ENCODE results near the gene SPATA3.
A peak's percentile ranks its signal among the peaks of the same experiment; 100 is the strongest.

Gene SPATA3

GRCh38 chr2:231052494-231053451, 56.9 kb downstream of the SPATA3 start:
- DNase-seq (ENCODE audit: low read depth), result peak; percentile 86
- peak; percentile 91 for TF ChIP-seq CTCF (IDR thresholded peaks at IDR 0.05; ENCODE audit: insufficient read depth, low read depth, low read length, missing control alignments)
- H3K4me3 ChIP-seq (ENCODE audit: low read length), result peak overlapping the region; percentile 42

GRCh38 chr2:231053846-231054245, 57.9 kb downstream of the SPATA3 start:
- no peak for TF ChIP-seq CTCF (IDR thresholded peaks at IDR 0.05; ENCODE audit: insufficient read depth, low read depth, low read length, missing control alignments)
- H3K4me3 ChIP-seq (ENCODE audit: low read length), result no peak overlapping the region
- no peak for DNase-seq (ENCODE audit: low read depth)

DNA sequence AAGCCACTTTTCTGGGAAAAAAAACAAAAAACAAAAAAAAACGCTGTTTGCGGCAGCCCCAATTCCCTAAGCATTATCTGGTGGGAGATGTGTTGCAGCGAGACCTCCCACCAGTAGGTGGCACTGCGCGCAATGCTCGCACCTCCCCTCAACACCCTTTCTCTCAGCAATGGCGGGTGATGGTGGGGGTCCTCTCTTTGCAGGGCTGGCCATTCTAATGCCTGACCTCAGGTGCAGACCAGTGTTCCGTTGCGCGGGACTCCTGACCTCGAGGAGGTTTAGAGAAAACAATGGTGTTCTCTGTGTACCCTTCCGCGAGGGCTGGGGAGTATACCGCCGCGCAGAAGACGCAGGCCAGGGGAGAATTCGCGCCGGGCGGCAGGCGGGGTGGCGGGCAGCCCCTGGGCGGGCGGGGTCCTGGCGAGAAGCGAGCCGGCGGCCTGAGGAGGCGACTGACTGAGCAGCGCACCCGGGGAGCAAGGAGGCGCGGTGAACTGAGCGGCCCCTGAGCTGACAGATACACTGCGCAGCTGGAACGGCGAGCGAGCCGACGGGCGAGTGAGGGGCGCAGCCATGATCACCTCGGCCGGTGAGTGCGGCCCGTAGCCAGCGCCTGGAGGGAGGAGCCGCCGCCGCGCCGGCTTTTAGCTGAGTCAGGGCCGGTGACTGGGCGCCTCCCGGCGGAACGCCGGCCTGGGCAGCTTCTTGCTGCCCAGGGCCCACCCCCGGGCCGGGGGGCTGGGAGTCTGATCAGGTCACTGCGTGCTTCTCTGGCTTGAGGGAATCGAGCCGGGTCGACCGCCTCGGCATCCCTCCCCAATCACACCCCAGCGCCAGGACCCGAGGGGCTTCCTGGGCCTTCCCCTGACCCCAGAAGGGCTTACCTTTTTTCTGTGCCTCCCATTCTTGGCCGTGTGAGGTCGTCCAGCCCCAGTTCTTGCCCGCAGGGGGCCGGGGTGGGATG, 60.8 kb downstream of the SPATA3 start, which contains the start of gene PSMD1:
TSS of gene PSMD1 (plus strand) at position 415 of the 964 bp plus-strand sequence. CDS start at position 574, 159 bp downstream.
- DNase-seq (ENCODE audit: low read depth), result peak; percentile 92
- TF ChIP-seq CTCF (IDR thresholded peaks at IDR 0.05; ENCODE audit: insufficient read depth, low read depth, low read length, missing control alignments), result peak; percentile 97
- H3K4me3 ChIP-seq (ENCODE audit: low read length), result peak within 1 kb of the TSS; percentile 97

GRCh38 chr2:231057590-231057989, 61.7 kb downstream of the SPATA3 start:
- TF ChIP-seq CTCF (IDR thresholded peaks at IDR 0.05; ENCODE audit: insufficient read depth, low read depth, low read length, missing control alignments), result no peak
- peak; percentile 46 for DNase-seq (ENCODE audit: low read depth)

More at GRCh38 chr2:231057590-231057989, 61.7 kb downstream of the SPATA3 start:
- peak overlapping the region; percentile 97 for H3K4me3 ChIP-seq (ENCODE audit: low read length)
